Activated CD8-positive, alpha-beta memory T cell treated with anti-CD3 and anti-CD28 coated beads for 24 hours (primary cell): ENCODE data around the gene CENPH.
"Not testable (repeated sequence)": the region's sequence is repeated elsewhere in the genome, so short reads cannot be mapped to it uniquely, and the experiment has no call there.

Experiments
- DNase-seq: peaks from one replicate; pipeline ENCODE4 v3.0.0-alpha.2; 2020

Gene CENPH

DNA sequence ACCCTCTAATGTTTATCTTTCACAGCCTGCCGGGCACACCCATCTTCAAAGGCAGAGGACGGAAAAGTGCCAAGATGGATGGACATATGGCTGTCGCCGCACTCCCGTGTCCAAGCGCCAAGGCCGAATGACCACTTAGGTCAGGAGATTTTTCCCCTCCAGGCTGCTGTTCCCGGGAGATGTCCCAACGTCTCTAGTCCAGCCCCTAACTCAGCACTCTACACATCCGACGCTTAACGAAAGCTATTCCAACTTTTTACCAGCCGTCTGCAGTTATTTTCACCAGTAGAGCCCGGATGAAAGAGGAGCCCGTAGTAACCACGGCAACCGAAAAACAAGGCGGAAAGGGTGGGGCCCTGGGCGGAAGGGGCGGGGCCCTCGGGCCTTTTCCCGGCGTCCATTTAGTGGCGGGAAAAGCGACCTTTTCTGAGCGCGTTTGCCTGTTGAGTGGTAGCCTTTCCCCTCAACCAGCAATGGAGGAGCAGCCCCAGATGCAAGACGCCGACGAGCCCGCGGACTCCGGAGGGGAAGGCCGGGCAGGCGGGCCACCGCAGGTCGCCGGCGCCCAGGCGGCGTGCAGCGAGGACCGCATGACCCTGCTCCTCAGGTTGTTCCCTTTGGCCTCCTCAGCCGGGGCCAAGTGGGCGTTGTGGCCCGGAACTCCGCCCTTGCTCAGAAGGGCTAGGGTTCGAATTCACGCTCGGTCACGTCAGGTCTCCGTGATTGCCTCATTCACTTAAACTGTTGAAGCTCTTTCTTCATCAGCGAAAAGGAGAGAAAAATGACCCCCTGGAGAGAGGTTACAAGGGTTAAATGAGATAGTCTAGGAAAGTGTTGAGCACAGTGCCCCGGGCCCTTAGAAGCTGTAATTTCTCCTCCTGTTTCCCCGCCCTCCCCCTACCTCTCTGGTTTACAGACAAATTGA, at the start of gene CENPH:
Gene CENPH, plus strand, starts transcription at position 422 of the 925 bp plus-strand sequence. Its CDS starts 52 bp downstream, at position 474.
- DNase-seq, result peak; percentile 95

DNA sequence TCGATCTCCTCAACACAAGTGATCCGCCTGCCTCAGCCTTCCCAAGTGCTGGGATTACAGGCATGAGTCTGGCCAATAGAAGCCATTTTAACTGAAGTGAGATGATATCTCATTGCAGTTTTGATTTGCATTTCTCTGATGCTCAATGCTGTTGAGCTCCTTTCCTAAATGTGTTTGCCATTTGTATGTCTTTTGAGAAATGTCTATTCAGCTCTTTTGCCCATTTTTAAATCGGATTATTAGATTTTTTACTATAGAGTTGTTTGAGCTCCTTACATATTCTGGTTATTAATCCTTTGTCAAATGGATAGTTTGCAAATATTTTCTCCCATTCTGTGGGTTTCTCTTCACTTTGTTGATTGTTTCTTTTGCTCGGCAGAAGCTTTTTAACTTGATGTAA, 49.1 kb upstream of the CENPH start:
- not testable (repeated sequence) for DNase-seq

GRCh38 chr5:69140827-69141226, 48.6 kb upstream of the CENPH start:
- no peak for DNase-seq

- not testable (repeated sequence) for DNase-seq
Measured at GRCh38 chr5:69148576-69148975, 40.8 kb upstream of the CENPH start.

DNA sequence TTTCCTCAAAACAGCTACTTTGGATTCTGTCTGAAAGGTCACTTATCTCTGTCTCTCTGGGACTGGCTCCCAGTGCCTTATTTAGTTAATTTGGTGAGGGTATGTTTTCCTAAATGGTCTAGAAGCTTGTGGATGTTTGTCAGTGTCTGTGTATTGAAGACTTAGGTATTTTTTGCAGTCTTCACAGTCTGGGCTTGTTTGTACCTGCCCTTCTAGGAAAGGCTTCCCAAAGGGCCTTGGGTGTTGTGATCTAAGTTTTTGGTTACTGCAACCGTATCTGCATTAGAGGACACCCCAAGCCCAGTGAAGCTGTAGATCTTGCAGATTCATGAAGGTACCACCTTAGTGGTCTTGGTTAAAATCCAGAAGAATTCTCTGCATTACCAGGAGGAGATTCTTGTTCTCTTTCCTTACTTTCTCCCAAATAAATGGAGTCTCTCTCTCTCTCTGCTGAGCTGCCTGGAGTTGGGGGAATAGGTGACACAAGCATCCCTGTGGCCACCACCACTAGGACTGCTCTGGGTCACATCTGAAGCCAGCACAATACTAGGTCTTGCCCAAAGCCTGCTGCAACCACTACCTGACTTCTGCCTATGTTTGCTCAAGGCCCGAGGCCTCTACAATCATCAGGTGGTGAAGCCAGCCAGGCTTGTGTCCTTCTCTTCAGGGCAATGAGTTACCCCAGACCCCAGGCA, 40.3 kb upstream of the CENPH start:
- no peak for DNase-seq

GRCh38 chr5:69149676-69150010, 39.7 kb upstream of the CENPH start:
- DNase-seq, result no peak

GRCh38 chr5:69152731-69153130, 36.7 kb upstream of the CENPH start:
- DNase-seq, result no peak

DNA sequence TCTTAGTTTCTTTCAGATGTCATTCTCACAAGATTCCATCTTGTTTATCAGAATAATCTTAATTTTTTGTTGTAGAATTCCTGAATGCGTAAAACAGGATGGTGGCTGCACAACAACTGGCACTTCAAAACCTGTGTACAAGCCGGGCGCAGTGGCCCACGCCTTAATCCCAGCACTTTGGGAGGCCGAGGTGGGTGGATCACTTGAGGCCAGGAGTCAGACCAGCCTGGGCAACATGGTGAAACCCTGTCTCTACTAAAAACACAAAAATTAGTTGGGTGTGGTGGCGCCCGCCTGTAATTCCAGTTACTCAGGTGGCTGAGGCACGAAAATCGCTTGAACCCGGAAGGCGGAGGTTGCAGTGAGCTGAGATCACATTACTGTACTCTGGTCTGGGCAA, 32.9 kb upstream of the CENPH start:
- DNase-seq, result no peak

- no peak for DNase-seq
Measured at GRCh38 chr5:69158039-69158438, 31.3 kb upstream of the CENPH start.

GRCh38 chr5:69160651-69161050, 28.7 kb upstream of the CENPH start:
- DNase-seq, result no peak

DNA sequence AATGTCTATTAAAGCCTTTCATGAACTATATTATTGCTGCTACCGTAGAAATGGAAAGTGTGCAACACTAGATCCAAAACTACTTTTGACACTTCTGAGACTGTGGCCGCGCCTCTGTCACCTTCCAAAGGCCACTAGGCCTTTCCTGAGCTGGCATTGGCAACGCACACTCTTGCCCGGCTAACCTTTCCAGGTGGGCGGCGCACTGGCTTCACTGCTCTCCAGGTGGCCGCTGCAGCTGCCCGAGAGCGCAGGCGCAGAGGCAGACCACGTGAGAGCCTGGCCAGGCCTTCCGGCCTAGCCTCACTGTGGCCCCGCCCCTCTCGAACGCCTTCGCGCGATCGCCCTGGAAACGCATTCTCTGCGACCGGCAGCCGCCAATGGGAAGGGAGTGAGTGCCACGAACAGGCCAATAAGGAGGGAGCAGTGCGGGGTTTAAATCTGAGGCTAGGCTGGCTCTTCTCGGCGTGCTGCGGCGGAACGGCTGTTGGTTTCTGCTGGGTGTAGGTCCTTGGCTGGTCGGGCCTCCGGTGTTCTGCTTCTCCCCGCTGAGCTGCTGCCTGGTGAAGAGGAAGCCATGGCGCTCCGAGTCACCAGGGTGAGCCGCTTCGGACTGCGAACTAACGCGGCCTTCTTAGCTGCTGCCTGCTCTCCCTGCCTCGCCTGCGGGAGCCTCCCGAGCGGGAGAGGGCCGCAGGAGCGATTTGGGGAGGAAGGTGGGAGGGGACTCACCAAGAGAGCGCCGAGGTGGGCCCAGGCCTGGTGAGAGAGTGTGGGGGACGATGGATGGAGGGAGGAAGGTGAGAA, 22.5 kb upstream of the CENPH start, which contains the start of gene CCNB1:
Gene CCNB1, plus strand, starts transcription at position 465 of the 807 bp plus-strand sequence. Its CDS starts 113 bp downstream, at position 578.
- peak; percentile 98 for DNase-seq

DNA sequence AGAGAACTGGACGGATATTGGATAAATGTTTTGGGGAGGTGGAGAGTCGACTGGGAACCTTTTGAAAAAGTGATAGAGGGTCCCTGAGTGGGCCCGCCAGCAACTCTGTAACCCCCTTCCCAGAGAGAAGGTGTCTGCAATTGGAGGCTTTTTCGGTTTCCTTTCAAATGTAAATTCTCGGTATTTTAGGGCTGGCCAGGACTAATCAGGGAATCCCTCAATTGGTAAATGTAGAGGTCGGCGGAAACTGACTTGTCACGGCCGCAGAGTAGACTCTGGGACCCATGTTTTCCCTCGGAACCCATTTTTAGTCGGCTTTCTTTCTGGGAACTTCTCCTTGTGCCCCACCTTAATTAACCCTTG, 21.9 kb upstream of the CENPH start:
- DNase-seq, result no peak

DNA sequence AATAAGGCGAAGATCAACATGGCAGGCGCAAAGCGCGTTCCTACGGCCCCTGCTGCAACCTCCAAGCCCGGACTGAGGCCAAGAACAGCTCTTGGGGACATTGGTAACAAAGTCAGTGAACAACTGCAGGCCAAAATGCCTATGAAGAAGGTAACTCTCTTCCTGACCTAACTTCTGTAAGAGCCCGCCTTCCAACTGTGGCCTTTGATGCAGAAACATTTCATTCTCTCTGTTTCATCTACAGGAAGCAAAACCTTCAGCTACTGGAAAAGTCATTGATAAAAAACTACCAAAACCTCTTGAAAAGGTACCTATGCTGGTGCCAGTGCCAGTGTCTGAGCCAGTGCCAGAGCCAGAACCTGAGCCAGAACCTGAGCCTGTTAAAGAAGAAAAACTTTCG, 21.5 kb upstream of the CENPH start:
- no peak for DNase-seq

- no peak for DNase-seq
Measured at GRCh38 chr5:69170495-69170894, 18.9 kb upstream of the CENPH start.

- DNase-seq, result no peak
Measured at GRCh38 chr5:69170969-69171368, 18.4 kb upstream of the CENPH start.

DNA sequence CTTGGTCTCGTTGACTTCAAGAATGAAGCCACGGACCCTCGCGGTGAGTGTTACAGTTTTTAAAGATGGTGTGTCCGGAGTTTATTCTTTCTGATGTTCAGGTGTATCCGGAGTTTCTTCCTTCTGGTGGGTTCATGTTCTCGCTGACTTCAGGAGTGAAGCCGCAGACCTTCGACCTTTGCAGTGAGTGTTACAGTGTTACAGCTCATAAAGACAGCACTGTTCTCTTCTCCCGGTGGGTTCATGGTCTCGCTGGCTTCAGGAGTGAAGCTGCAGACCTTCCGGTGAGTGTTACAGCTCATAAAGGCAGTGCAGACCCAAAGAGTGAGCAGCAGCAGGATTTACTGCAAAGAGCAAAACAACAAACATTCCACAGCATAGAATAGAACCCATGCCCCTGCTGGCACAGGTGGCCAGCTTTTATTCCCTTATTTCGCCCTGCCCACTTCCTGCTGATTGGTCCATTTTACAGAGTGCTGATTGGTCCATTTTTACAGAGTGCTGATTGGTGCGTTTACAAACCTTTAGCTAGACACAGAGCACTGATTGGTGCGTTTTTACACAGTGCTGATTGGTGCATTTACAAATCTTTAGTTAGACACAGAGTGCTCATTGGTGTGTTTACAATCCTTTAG, 7.6 kb upstream of the CENPH start:
- not testable (repeated sequence) for DNase-seq

GRCh38 chr5:69184621-69185020, 4.8 kb upstream of the CENPH start:
- DNase-seq, result no peak

- DNase-seq, result no peak
Measured at GRCh38 chr5:69187342-69187741, 2.0 kb upstream of the CENPH start.

GRCh38 chr5:69188811-69189161, 597 bp upstream of the CENPH start:
- DNase-seq, result no peak

DNA sequence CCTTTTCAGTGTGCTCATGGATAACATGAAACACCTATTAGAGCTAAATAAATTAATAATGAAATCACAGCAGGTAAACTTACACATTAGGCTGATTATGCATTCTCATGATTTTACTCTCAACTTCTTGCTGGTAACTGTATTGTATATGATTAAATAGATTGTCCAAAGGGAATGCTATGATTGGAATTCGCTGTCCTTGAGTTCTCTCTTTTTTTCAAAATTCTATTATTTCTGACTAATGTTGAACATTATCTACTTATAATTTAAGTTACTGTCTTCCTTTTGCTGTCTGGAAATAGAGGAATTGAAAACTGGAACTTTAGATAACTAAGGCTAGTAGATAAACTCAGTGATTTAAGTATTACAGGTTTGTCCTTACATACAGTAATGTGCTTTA, 13.1 kb downstream of the CENPH start:
- DNase-seq, result no peak

- DNase-seq, result no peak
Measured at GRCh38 chr5:69206528-69207190, 17.3 kb downstream of the CENPH start.

- DNase-seq, result no peak
Measured at GRCh38 chr5:69209602-69210001, 20.2 kb downstream of the CENPH start.
